ENCODE measurements around the gene COL13A1. TPM values are rescaled to one million over a fixed set of nuclear protein-coding genes. Genes with fewer than 3 reads are reported as not detected.

COL13A1 gene
- total RNA-seq, 1 experiment from 2014 or later = 5.9 TPM

- H3K4me2 ChIP-seq (ENCODE audit: low read length) = no peak overlapping the region
- H3K27me3 ChIP-seq (ENCODE audit: insufficient read depth, low read length) = no peaks in the 10 kb centered on the region
- no peaks in the 10 kb centered on the region for H3K9me3 ChIP-seq (ENCODE audit: control insufficient read depth in 1 of 2, insufficient read depth in 1 of 2, low read depth in 1 of 2, low read length in 2 of 2)
- CTCF ChIA-PET = no interaction called here
- no peak for DNase-seq (ENCODE audit: low read depth, low spot score)
- RAD21 ChIA-PET (ENCODE audit: low non-redundant PET in 1 of 2, low total read pairs in 2 of 2, uncharacterized antibody in 2 of 2, unreplicated experiment in 2 of 2) = no interaction called here
- H3K27ac ChIP-seq (ENCODE audit: low read depth, low read length) = no peak overlapping the region
- H3K36me3 ChIP-seq (ENCODE audit: control insufficient read depth in 1 of 2, insufficient read depth in 2 of 2, low read length in 2 of 2) = no peaks in the 10 kb centered on the region
- ATAC-seq = no peak
- H2AFZ ChIP-seq (ENCODE audit: low read depth, low read length, poor library complexity, severe bottlenecking) = no peak overlapping the region
- no peak for TF ChIP-seq SRF (IDR thresholded peaks at IDR 0.05; ENCODE audit: low read depth)
- no peak for TF ChIP-seq CBX3 (IDR thresholded peaks at IDR 0.05; ENCODE audit: low read depth)
- no peak for TF ChIP-seq RAD21 (IDR thresholded peaks at IDR 0.05; ENCODE audit: low read depth)
- H3K9ac ChIP-seq (ENCODE audit: low read length) = no peak overlapping the region
- no peak overlapping the region for H3K4me3 ChIP-seq (replicated peaks in 1 of 2; ENCODE audit: low read depth in 1 of 2, low read length in 2 of 2)
- no peaks in the 10 kb centered on the region for H3K9me2 ChIP-seq (ENCODE audit: insufficient read depth)
- BruUV-seq (replicated peaks) = no TSS peak
- no peaks in the 10 kb centered on the region for H4K20me1 ChIP-seq (ENCODE audit: insufficient read depth)
- peaks cover 0 to 12% of the 10 kb centered on the region in 2 experiments; a peak in 1 of 4 replicates for H3K4me1 ChIP-seq (ENCODE audit: control insufficient read depth in 1 of 2, insufficient read depth in 2 of 2, low read length in 2 of 2)
- no peaks in the 10 kb centered on the region for H3K79me2 ChIP-seq (ENCODE audit: insufficient read depth, low read length)
- POLR2A ChIA-PET = no interaction called here
- intact Hi-C loops (cut with micrococcal nuclease) = no loop called here
Measured at GRCh38 chr10:69831231-69831855, 29.6 kb downstream of the COL13A1 start.

GRCh38 chr10:69835233-69835632 lies 33.5 kb downstream of the COL13A1 start:
- Histone ChIP-seq H3K79me2 (ENCODE audit: insufficient read depth, low read length) (no peaks in the 10 kb centered on the region), H4K20me1 (ENCODE audit: insufficient read depth) (no peaks in the 10 kb centered on the region), H3K9me3 (ENCODE audit: control insufficient read depth in 1 of 2, insufficient read depth in 1 of 2, low read depth in 1 of 2, low read length in 2 of 2) (no peaks in the 10 kb centered on the region), H2AFZ (ENCODE audit: low read depth, low read length, poor library complexity, severe bottlenecking) (no peak overlapping the region), H3K27me3 (ENCODE audit: insufficient read depth, low read length) (no peaks in the 10 kb centered on the region), H3K36me3 (ENCODE audit: control insufficient read depth in 1 of 2, insufficient read depth in 2 of 2, low read length in 2 of 2) (no peaks in the 10 kb centered on the region), H3K9me2 (ENCODE audit: insufficient read depth) (no peaks in the 10 kb centered on the region), H3K4me1 (ENCODE audit: control insufficient read depth in 1 of 2, insufficient read depth in 2 of 2, low read length in 2 of 2) (peaks cover 11 to 34% of the 10 kb centered on the region in 2 experiments), H3K4me3 (replicated peaks in 1 of 2; ENCODE audit: low read depth in 1 of 2, low read length in 2 of 2) (no peak overlapping the region), H3K4me2 (ENCODE audit: low read length) (no peak overlapping the region), H3K9ac (ENCODE audit: low read length) (no peak overlapping the region), H3K27ac (ENCODE audit: low read depth, low read length) (no peak overlapping the region)
- intact Hi-C loops (cut with micrococcal nuclease) = no loop called here
- ATAC-seq (no peak), DNase-seq (ENCODE audit: low read depth, low spot score) (no peak)
- TF ChIP-seq CEBPB (IDR thresholded peaks at IDR 0.05; ENCODE audit: low read depth) (no peak), POLR2AphosphoS5 (IDR thresholded peaks at IDR 0.05; ENCODE audit: low read depth, low read length) (no peak), ATF3 (IDR thresholded peaks at IDR 0.05) (no peak), RAD21 (IDR thresholded peaks at IDR 0.05; ENCODE audit: low read depth) (no peak), REST (IDR thresholded peaks at IDR 0.05; ENCODE audit: low read depth) (no peak), ZBTB33 (IDR thresholded peaks at IDR 0.05; ENCODE audit: extremely low read depth, insufficient replicate concordance, low read length) (no peak), YY1 (IDR thresholded peaks at IDR 0.05; ENCODE audit: extremely low read depth, insufficient replicate concordance, low read depth, low read length) (no peak), EZH2 (IDR thresholded peaks at IDR 0.05) (no peak), ZFX (IDR thresholded peaks at IDR 0.05) (no peak), TCF7L2 (IDR thresholded peaks at IDR 0.05; ENCODE audit: borderline replicate concordance, extremely low read depth, insufficient read depth, insufficient read length) (no peak), JUND (IDR thresholded peaks at IDR 0.05) (no peak), ZNF274 (IDR thresholded peaks at IDR 0.05; ENCODE audit: low read depth, low read length) (no peak)
- RAD21 ChIA-PET (ENCODE audit: low non-redundant PET in 1 of 2, low total read pairs in 2 of 2, uncharacterized antibody in 2 of 2, unreplicated experiment in 2 of 2) = no interaction called here
- POLR2A ChIA-PET = no interaction called here
- no TSS peak for BruUV-seq (replicated peaks)
- CTCF ChIA-PET = no interaction called here
